Fibroblast of the conjunctiva (primary cell): ENCODE measurements around the gene RSBN1.
"Not testable (repeated sequence)": the region's sequence is repeated elsewhere in the genome, so short reads cannot be mapped to it uniquely, and the experiment has no call there.

Experiments
- DNase-seq: peaks from one replicate; pipeline ENCODE4 v3.0.0-alpha.2; 2010; ENCODE audit warnings: low read depth

RSBN1 gene

DNA sequence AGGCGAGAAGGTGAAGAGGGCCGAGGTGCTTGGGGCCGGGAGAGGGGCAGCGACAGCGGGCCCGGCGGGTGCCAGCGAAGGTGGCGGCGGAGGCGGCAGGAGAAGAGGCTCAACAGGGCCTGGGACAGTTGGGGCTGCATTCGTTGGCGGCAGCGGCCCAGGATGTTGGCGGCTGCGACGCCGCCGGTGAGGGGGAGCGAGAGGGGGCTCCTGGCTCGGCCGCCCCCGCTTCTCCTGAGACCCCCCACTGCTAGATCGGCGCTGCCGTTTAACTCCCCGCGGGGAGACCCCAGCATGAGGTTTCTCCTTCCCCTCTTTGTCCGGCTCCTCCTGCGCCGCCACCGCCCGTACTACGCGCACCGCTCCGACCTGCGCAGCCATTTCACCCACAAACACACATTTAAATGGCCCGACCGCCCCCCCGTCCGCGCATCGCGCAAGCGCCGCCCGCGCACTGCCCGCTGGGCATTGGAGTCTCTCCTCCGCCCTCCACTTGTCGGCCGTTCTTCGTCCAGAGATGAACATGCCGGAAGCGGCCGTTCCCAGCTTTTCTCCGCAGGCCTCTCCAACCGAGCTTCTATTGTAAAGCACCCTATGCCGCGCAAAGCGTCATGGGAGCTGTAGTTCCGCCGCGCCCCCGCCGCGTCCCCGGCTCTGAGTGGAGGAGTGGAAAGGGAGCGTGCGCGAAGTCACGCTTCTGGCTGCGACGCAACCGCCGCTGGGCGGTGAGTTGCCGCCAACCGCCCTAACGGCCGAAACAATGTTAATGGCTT lies at the start of gene RSBN1:
Gene RSBN1 (minus strand): TSS at position 589 of the 773 bp plus-strand sequence. CDS start 64 bp downstream, at position 525.
- peak; percentile 98 for DNase-seq

DNA sequence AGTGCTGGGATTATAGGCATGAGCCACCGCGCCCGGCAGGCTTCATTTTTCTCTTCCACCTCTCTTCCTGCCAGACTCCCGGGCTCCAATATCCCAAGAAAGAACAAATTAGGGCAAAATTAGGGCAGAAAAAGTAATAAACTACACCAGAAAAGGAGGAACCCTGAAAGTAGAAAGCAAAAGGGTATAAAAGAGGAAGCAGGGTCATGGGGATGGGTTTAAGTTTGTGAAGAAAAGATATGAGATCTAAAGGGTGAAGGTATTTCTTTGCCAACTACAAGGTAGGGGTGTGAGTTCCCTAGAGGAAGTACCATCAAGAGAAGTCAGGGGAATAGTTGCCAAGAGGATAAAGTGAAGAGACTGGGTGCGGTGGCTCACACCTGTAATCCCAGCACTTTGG lies 49.4 kb upstream of the RSBN1 start:
- no peak for DNase-seq

DNA sequence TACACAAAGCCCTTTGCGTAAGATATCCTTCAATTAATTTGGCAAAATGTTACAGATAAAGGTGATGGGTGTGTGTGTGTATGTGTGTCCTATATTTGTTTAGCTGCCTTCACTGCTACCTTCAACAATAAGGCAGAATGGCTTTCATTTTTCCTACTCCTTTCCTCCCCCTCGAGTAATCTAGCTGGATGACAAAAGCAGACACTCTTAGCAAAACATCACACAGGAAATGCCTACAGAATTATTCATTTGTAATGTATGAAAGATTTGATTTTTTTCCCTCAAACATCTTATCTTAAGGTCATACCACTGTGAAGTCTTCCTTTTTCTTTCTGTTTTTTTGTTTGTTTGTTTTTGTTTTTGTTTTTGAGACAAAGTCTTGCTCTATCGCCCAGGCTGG lies 48.6 kb upstream of the RSBN1 start:
- peak; percentile 9 for DNase-seq

DNA sequence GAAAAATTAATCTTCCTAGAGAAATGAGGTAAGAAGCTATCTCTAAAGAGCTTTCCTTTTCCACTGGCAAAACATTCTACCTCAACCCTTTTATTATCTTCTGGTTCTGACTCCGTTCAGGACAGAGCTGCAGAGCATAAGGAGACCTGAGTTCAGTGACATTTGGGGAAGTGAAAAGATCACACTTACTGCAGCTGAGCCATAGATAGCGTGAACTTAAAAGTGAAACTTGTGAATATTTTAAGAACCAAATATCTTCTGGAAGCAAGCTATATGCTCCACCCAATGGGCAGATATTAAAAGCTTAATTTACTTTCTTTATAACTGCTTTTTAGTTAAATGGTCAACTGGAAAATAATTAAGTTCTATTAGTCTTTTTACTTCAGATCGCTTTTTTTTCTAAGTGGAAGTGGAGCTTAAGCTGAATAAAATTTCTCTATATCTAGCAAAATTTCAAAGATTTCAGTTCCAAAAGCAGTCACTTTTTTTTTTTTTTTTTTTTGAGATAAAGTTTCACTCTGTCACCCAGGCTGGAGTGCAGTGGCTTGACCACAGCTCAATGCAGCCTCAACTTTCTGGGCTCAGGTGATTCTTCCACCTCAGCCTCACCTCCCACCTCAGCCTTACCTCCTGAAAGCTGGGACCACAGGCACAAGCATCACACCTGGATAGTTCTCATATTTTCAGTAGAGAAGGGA lies 47.4 kb upstream of the RSBN1 start:
- DNase-seq, result no peak

DNA sequence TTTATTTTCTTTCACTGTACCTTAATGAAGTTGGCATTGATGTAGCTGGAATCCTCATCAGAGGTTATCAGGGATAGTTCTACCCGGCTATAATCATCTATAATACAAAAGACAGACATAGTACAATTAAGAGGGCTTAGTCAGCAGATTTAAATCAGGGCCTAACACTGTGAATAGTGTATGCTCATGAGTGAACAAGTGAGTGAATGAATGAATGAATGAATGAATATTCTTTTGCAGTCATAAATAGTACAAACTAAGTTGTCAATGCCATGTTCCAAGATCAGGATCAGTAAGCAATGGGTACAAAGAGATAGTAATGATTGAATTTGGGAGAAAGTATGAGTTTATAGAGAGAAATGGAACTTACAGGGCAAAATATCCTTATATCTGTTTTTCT lies 46.7 kb upstream of the RSBN1 start:
- DNase-seq, result no peak

DNA sequence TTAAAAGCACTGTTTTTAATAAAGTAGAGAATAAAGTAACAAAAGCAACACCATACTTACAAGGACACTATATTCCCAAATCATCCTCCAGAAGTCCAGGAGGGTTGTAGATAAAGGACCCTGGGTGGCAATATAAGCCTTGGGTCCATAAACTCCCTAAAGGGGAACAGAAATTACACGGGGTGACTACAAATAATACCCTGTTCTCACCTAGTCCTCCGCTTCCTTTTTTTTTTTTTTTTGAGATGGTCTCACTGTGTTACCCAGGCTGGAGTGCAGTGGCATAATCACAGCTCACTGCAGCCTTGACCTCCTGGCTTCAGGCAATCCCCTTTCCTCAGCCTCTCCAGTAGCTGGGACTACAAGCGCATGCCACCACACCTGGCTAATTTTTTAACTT lies 46.1 kb upstream of the RSBN1 start:
- no peak for DNase-seq

DNA sequence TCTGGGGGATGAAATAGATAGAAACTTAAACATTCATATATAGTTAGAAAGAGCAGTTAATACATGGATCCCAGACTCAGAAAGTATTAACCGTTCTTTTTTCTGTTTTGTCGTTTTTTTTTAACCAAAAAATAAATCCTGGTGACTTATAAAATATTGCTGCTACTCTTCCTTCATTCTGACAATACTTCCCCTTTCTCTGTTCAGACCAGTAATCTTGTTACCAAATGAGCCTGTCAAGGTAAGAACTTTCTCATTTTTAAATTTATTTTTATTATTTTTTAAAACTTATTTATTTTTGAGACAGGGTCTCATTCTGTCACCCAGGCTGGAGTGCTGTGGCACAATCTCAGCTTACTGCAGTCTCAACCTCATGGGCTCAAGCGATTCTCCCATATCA lies 45.5 kb upstream of the RSBN1 start:
- DNase-seq, result no peak

DNA sequence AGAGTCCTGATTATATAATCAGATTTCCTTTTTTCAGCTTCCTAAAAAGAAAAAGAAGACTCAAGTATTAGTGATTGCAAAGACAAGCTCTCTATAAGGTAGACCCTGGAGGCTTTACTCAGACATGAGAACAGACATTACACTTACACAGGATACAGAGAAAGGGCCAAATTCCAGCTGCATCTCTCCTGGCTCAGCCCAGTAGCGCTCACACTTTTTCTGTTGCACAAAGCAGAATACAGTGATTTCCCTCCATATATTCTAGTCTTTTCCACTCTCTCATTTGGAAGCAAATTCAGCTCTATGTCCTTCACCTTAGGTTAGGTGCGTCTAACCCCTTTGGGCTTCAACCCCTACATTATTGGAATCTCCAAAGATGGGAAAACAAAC lies 44.1 kb upstream of the RSBN1 start:
- no peak for DNase-seq

DNA sequence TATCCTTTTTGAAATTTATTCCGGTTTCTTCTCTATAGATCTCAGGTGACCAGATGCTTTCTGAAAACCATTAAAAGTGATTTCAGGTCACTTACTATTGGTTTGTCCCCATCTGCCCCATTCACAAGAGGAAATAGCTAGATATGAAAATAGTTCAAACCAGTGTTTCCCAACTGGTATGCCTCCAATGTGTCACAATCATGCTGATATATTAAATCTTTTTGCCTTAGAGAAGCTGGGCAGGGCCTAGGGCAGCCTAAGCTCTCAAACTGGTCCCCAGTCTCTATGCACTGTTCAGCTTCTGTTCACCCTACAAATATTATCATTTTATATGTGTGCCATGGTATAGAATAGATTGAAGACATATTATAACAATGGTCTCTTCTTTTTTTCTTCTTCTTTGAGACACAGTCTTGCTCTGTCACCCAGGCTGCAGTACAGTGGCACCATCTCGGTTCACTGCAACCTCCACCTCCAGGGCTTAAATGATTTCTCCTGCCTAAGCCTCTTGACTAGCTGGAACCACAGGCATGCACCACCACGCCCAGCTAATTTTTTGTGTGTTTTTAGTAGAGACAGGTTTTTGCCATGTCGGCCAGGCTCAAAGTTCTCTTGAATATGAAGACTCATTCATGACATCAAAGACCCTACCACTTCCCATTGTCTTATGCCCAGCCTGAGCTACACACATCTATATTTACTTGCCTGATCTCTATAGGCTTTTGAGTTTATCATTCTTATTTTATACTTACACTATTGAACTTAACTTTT lies 43.5 kb upstream of the RSBN1 start:
- no peak for DNase-seq

DNA sequence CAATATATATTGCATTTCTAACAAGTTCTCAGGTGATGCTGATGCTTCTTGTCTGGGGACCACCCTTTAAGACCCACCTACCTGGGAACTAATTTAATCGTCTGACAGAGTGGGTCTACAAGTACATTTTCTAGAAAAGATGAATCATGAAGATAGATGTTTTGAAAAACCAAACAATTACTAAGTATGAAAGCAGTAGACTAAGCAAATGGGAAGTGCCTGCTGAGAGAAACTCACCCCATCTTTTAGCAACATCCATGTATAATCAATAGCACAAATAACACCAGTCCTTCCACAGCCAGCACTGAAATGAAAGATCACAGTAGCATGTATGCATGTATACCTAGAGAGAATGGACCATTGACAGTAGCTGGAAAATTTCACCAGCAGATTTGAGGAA lies 42.0 kb upstream of the RSBN1 start:
- DNase-seq, result no peak

DNA sequence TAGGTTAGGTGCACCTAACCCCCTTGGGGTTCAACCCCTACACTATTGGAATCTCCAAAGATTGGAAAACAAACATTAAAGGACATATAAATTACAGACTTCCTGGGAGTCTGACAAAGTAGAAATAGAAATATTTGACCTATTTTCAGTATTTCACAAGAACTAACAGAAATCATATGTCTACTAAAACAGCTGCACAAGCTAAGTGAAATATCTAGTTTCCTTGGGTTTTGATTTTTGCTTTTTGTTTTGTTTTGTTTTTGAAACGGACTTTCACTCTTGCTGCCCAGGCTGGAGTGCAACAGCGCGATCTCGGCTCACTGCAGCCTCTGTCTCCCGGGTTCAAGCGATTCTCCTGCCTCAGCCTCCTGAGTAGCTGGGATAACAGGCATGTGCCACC lies 40.4 kb upstream of the RSBN1 start:
- DNase-seq, result not testable (repeated sequence)

DNA sequence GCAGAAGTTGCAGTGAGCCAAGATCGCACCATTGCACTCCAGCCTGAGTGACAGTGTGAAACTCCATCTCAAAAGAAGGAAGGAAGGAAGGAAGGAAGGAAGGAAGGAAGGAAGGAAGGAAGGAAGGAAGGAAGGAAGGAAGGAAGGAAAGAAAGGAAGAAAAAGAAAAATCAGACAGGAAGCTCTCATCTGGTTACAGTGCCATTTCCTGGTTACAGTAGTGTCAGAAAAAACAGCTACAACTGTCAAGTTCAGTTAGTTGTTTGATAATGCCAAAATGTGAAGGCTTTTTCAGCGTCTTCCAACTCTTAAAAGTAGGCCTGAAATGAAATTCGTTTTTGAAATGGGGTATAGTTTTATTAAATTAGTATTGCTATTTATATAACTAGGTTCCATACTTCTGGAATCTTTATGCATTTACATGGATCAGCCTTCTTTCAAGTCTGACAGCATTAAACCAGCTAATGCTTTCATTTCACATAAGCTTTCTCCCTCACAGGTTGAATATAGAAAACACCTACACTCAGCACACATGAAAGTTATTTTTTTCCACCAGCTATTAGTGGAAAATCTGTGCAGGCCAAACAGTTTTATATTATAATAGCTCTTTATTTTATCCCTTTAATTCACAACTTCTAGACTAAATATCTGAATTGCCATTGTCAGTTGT lies 38.0 kb upstream of the RSBN1 start:
- DNase-seq, result no peak

DNA sequence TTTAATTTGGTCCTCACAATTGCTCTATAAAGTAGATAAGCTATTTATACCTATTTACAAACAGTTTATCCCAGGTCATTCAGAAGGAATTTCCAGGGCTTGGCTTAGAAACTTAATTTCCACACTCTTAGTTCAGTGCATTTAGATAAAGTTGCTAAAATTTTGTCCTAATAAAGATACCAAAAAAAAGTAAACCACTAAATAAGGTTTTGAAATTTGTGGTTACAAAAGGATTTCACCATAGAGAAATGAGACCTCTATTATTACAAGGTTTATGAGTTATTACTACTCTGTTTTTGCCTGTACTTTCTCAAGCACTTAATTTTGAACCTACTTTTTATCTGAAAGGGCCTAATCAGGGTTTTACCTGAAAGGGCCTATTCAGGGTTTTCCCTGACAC lies 36.8 kb upstream of the RSBN1 start:
- DNase-seq, result no peak

DNA sequence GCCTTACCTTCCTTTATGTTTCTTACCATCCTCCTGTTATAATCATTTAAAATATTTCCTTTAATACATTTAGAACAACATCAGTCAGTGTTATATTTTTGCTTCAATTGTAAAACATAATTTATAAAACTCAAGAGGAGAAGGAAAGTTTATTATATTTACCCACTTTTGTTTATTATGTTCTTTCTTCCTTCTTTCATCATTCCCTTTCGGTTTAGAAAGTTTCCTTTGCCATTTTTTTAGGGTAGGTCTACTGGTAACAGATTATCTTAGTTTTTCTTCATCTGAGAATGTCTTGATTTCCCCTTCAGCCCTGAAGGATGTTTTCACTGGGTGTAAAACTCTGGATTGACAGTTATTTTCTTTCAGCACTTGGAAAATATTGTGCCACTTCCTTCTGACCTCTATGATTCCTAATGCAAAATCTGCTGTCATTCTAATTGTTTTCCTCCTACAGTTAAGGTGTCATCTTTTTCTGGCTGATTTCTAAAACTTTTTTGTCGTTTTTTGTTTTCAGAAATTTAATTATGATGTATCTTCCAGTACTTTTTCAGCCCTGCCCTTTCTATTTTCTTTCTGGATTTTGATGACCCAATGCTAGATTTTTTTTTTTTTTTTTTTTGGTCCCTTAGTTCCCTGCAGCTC lies 34.2 kb upstream of the RSBN1 start:
- DNase-seq, result no peak

DNA sequence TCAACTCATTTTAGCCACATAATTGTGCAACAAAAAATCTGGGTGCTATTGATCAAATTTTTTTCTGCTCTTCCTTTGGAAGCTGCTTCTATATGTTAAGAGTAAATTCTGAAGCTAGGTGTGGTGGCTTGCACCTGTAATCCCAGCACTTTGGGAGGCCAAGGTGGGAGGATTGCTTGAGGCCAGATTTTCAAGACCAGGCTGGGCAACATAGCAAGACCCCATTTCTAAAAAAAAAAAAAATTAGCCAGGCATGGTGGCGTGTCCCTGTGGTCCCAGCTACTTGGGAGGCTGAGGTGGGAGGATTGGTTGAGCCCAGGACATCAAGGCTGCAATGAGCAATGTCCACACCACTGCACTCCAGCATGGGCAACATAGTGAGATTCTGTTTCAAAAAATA lies 24.3 kb upstream of the RSBN1 start:
- DNase-seq, result no peak

DNA sequence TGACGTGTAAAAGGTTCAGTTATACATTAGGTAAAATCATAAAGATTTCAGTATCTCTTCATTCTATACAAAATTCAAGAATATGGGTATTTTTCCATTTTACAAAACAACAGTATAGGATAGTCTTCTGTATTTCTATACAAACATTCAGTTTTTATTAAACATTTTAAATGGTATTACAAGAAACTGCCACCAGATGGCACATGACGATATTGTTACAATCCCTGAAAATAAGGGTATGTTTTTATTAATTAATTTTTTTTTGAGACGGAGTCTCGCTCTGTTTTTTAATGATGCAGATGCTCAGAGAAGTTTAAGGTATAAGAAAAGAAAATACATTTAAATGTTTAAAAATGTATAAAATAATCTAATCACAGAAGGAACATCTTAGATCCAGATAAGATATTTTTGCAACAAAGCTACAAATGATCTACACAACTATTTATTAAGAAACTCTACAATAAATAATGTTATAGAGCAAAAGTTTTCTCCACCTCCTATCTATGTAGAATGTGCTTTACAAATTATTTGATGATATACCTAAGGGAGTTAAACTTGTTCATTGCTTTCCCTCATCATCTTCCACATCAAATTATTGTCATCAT lies 23.5 kb upstream of the RSBN1 start:
- peak; percentile 23 for DNase-seq

DNA sequence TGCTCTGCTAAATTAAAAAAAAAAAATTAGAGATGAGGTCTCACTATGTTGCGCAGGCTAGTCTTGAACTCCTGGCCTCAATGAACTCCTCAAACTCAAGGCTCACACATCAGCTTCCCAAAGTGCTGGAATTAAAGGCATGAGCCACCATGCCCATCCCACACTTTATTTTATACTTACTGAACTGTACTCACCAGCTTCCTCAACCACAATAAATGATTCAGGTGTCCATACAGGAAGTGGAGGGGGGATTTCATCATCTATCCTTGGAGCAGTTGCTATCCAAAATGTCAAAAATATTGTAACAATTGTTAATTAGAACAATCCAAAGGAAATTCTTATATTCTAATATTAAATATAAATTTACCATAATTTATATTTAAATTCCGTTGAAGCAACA lies 22.4 kb upstream of the RSBN1 start:
- no peak for DNase-seq

DNA sequence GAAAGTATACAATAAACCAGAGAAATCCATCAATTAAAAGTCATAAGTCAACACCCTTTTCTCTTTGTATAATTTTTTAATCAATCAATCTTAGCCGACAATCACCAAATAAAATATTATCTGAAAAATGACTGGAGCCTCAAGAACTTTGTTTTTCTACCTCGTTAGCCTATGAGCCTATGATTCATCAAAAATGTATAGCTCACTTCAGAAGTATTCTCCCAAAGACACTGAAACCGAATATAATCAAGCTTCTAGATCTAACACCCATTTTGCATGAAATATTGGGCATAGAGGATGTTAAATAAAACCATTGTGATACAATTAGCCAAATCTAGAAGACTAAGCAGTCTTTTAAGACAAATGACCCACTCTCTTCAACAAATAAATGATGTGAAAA lies 17.8 kb upstream of the RSBN1 start:
- DNase-seq, result no peak

DNA sequence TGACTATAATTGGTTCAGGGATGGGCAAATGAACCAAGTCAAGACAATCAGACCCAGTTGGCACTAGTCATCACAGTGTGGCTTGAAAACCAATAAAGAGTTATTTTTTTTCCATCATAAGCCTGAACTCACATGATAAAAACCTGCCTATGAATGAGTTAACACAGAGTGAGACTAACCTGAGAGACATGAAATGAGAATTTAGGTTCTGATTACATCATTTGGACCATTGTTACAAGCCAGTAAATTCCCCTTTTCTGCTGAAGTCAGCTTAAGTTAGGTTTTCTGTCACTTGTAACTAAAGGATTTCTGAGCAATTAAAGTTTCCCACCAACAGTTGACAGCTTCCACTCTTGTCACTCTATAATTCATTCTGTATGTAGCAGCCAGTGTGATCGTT lies 9.6 kb upstream of the RSBN1 start:
- DNase-seq, result no peak

DNA sequence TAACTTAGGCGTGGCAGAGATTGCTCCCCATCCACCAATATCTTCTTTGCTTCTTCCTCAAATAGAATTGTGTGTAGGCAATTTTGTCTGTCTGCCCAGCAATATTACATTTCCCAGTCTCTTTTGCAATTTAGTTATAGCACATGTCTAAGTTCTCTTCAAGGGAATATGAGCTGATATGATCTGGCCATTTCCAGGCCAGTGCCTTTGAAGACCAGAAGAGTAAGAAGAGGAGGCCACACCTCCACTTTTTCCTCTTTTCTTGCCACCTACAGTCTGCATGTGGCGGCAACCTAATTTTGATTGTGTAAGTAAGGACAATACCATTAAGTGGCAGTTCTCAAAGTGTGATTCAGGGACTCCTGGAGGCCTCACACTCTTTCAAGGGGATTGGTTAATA lies 6.3 kb upstream of the RSBN1 start:
- no peak for DNase-seq

DNA sequence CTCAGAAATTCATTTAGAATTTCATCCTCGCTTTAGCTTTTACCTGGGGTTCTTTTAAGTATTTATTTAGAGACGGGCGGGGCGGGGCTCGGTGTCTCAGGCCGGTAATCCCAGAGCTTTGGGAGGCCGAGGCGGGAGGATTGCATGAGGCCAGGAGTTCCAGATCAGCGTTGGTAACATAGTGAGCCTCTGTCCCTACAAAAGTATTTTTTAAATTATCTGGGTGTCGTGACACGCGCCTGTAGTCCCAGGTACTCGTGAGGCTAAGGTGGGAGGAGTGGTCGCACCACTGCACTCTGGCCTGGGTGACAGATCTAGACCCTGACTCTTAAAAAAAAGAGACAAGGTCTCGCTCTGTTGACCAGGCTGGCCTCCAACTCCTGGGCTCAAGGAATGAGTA lies 942 bp upstream of the RSBN1 start:
- DNase-seq, result no peak
